Effector CD4-positive, alpha-beta T cell (primary cell): ENCODE measurements around the gene ZNF385C. TPM values are rescaled to one million over a fixed set of nuclear protein-coding genes. Genes with fewer than 3 reads are reported as not detected.
"Not testable (repeated sequence)": the region's sequence is repeated elsewhere in the genome, so short reads cannot be mapped to it uniquely, and the experiment has no call there.

Experiments used
- DNase-seq: peaks from one replicate; pipeline ENCODE4 v3.0.0-alpha.2; 2020
- total RNA-seq: gene quantifications from one replicate; lab custom pipeline; 2026; lab: John Stamatoyannopoulos, UW

ZNF385C gene
- total RNA-seq, result not detected

GRCh38 chr17:42097691-42098631 lies at the start of gene ZNF385C:
TSS of gene ZNF385C (minus strand) at chr17:42098473. CDS start at chr17:42063056, 35,417 bp downstream.
- peak; percentile 43 for DNase-seq

- DNase-seq, result no peak
Observed at GRCh38 chr17:42146911-42147607, 48.8 kb upstream of the ZNF385C start.

- DNase-seq, result not testable (repeated sequence)
Observed at GRCh38 chr17:42143138-42143537, 44.9 kb upstream of the ZNF385C start.

GRCh38 chr17:42142371-42142896 lies 44.2 kb upstream of the ZNF385C start:
- DNase-seq, result no peak

GRCh38 chr17:42141382-42141781 lies 43.1 kb upstream of the ZNF385C start:
- no peak for DNase-seq

- not testable (repeated sequence) for DNase-seq
Observed at GRCh38 chr17:42140690-42141089, 42.4 kb upstream of the ZNF385C start.

GRCh38 chr17:42138749-42139492 lies 40.6 kb upstream of the ZNF385C start:
- DNase-seq, result no peak

GRCh38 chr17:42136654-42137051 lies 38.4 kb upstream of the ZNF385C start:
- DNase-seq, result no peak

GRCh38 chr17:42135664-42136653 lies 37.7 kb upstream of the ZNF385C start:
- DNase-seq, result no peak

- DNase-seq, result no peak
Observed at GRCh38 chr17:42135151-42135550, 36.9 kb upstream of the ZNF385C start.

- no peak for DNase-seq
Observed at GRCh38 chr17:42133461-42134041, 35.3 kb upstream of the ZNF385C start.

GRCh38 chr17:42132941-42133340 lies 34.7 kb upstream of the ZNF385C start:
- DNase-seq, result no peak

- no peak for DNase-seq
Observed at GRCh38 chr17:42131981-42132432, 33.7 kb upstream of the ZNF385C start.

GRCh38 chr17:42131232-42131631 lies 33.0 kb upstream of the ZNF385C start:
- DNase-seq, result no peak

- no peak for DNase-seq
Observed at GRCh38 chr17:42130310-42130936, 32.1 kb upstream of the ZNF385C start.

- no peak for DNase-seq
Observed at GRCh38 chr17:42129109-42129837, 31.0 kb upstream of the ZNF385C start.

- no peak for DNase-seq
Observed at GRCh38 chr17:42127414-42127813, 29.1 kb upstream of the ZNF385C start.

GRCh38 chr17:42126836-42127235 lies 28.6 kb upstream of the ZNF385C start:
- no peak for DNase-seq

GRCh38 chr17:42125565-42125964 lies 27.3 kb upstream of the ZNF385C start:
- DNase-seq, result no peak

- DNase-seq, result no peak
Observed at GRCh38 chr17:42124256-42124655, 26.0 kb upstream of the ZNF385C start.
